ENCODE data around the gene NAA38. TPM values are rescaled to one million over a fixed set of nuclear protein-coding genes. Genes with fewer than 3 reads are reported as not detected.
A peak's percentile ranks its signal among the peaks of the same experiment; 100 is the strongest.

Gene NAA38, protein sequence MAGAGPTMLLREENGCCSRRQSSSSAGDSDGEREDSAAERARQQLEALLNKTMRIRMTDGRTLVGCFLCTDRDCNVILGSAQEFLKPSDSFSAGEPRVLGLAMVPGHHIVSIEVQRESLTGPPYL
- total RNA-seq (10 to 100 TPM; 15.8 to 40.6 (median 33.6) TPM), total RNA-seq (3.2 to 19.0 (median 12.0) reads per million in 29 experiments)
- 33.8 TPM for total RNA-seq (2013)

DNA sequence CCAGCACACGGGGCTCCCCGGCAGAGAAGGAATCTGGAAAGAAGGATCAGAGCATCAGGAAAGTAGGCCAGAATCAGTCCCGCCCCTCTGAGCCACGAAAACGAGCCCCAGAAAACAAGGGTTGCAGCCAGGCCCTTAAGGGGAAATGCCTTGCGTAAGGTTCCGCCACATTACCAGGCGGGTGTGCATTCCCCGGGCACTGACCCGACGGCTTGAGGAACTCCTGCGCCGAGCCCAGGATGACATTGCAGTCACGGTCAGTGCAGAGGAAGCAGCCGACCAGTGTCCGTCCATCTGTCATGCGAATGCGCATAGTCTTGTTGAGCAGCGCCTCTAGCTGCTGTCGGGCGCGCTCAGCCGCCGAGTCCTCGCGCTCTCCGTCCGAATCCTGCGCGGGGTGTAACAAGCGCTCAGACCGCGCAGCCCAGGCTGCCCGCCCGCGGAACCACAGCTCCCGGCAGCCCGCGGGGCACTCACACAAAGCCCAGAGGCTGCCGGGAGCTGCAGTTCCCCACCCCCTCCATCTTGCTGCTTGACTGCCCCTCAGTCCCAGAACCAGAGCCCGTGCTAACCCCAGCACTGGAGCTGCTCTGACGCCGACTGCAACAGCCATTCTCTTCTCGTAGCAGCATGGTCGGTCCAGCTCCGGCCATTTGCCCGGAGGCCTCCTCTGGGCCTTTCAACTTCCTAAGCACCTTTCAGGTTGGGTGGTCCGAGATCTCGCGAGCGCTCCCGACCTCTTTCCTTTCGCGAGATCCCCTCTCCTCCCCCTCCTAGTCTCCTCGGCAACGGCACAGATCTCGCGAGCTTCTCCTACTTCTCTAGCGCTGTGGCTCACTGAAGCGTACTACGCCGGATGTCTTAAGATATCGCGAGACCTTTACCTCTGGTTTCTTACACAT lies at the start of gene NAA38:
TSS of gene NAA38 (minus strand) at position 749 of the 902 bp plus-strand sequence. CDS start at position 653, 96 bp downstream.
- no peaks in the 10 kb centered on the region for H3K27me3 Mint-ChIP-seq
- CTCF ChIA-PET: interaction anchor here (0.5 to 1.5 kb wide), 17 partner anchors 11 to 503 kb away, joined by 3 to 9 read pairs (median 4); partner anchors contain the start of genes KDM6B (in 1 of the 2), RNF227 (in 1 of the 2), TP53 (in 1 of the 2) and WRAP53 (in 1 of the 2)
- peak; percentile 88 to 98 (median 95) for DNase-seq
- peak; percentile 83 to 90 (median 88) for ATAC-seq (replicated peaks in 1 of 4)
- Histone ChIP-seq H3K4me3 (ENCODE audit: control insufficient read depth in 1 of 2, extremely low read depth in 1 of 2, low read length in 1 of 2) (peak within 1 kb of the TSS; percentile 72 to 83), H3K27ac (ENCODE audit: low read length) (peak within 1 kb of the TSS; percentile 89), H3K27me3 (replicated peaks in 1 of 2; ENCODE audit: control insufficient read depth in 2 of 2, extremely low read depth in 1 of 2, insufficient read depth in 2 of 2, low read length in 1 of 2) (no peaks in the 10 kb centered on the region), H3K36me3 (ENCODE audit: control insufficient read depth in 2 of 2, extremely low read depth in 1 of 2, insufficient read depth in 1 of 2, low read length in 1 of 2) (peaks cover 3 to 21% of the 10 kb centered on the region in 2 donors), H3K9me3 (no peaks in the 10 kb centered on the region), H3K4me1 (ENCODE audit: control insufficient read depth in 1 of 2, extremely low read depth in 1 of 2, insufficient read depth in 2 of 2, low read length in 2 of 2) (peaks cover 12 to 40% of the 10 kb centered on the region in 2 experiments)
- no peak within 1 kb of the TSS for H3K4me3 Mint-ChIP-seq
- WGBS (ENCODE audit: insufficient coverage): under 1% methylated on average over 64 of the region's 64 CpGs
- no peaks in the 10 kb centered on the region for H3K9me3 Mint-ChIP-seq
- peaks cover under 1 to 8% (median 5%) of the 10 kb centered on the region in 3 donors for H3K4me1 Mint-ChIP-seq
- H3K27ac Mint-ChIP-seq: no peak within 1 kb of the TSS
- POLR2A ChIA-PET: interaction anchor here in 1 of 2 donors (0.5 to 1.9 kb wide), 7 partner anchors 12 to 148 kb away, joined by 3 to 11 read pairs (median 3); no protein-coding TSS in a partner anchor
- H3K36me3 Mint-ChIP-seq: peaks cover 7% of the 10 kb centered on the region

DNA sequence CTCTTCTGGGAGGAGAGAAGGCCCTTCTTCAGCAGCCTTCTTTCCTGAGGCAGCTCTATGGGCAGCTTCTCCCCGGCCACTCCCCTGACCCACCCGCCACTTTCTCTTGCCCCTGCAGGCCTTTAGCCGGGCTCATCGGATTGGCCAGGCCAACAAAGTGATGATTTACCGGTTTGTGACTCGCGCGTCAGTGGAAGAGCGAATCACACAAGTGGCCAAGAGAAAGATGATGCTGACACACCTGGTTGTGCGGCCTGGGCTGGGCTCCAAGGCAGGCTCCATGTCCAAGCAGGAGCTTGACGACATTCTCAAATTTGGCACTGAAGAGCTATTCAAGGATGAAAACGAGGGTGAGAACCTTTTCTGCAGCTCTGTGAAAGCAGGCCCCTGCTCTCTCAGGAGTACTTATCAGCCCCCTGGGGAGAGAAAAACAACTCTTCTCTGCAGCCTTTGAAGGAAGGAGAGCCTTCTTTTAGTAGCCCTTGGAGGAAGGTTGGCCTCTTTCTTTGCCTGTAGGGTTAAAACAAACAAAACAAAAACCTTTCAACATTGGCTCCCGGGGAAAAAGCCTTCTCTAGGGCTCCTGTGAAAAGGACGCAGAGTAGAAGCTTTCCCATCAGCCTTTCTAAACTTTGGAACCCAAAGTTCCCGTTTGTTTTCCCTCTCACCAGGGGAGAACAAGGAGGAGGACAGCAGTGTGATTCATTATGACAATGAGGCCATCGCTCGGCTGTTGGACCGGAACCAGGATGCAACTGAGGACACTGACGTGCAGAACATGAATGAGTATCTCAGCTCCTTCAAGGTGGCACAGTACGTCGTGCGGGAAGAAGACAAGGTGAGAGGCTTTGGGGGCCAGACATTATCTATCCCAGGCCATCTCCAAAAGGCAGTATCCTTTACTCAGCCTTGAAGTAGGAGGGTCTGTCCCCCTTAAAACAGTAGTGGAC lies 46.1 kb upstream of the NAA38 start:
- H3K4me1 ChIP-seq (ENCODE audit: control insufficient read depth in 1 of 2, extremely low read depth in 1 of 2, insufficient read depth in 2 of 2, low read length in 2 of 2): no peaks in the 10 kb centered on the region
- DNase-seq: no peak
- H3K27ac ChIP-seq (ENCODE audit: low read length): no peak overlapping the region
- POLR2A ChIA-PET: no interaction called here
- no peak overlapping the region for H3K27ac Mint-ChIP-seq
- 96% methylated on average over 17 of the region's 22 CpGs for WGBS (ENCODE audit: insufficient coverage)
- no peaks in the 10 kb centered on the region for H3K27me3 Mint-ChIP-seq
- H3K9me3 Mint-ChIP-seq: no peaks in the 10 kb centered on the region
- peaks cover 53 to 99% of the 10 kb centered on the region in 2 donors for H3K36me3 ChIP-seq (ENCODE audit: control insufficient read depth in 2 of 2, extremely low read depth in 1 of 2, insufficient read depth in 1 of 2, low read length in 1 of 2)
- ATAC-seq (replicated peaks in 1 of 4): no peak
- no peaks in the 10 kb centered on the region for H3K27me3 ChIP-seq (replicated peaks in 1 of 2; ENCODE audit: control insufficient read depth in 2 of 2, extremely low read depth in 1 of 2, insufficient read depth in 2 of 2, low read length in 1 of 2)
- peaks cover 77% of the 10 kb centered on the region for H3K36me3 Mint-ChIP-seq
- H3K4me1 Mint-ChIP-seq: no peaks in the 10 kb centered on the region
- H3K4me3 ChIP-seq (ENCODE audit: control insufficient read depth in 1 of 2, extremely low read depth in 1 of 2, low read length in 1 of 2): no peak overlapping the region
- CTCF ChIA-PET: no interaction called here
- H3K4me3 Mint-ChIP-seq: no peak overlapping the region
- no peaks in the 10 kb centered on the region for H3K9me3 ChIP-seq

DNA sequence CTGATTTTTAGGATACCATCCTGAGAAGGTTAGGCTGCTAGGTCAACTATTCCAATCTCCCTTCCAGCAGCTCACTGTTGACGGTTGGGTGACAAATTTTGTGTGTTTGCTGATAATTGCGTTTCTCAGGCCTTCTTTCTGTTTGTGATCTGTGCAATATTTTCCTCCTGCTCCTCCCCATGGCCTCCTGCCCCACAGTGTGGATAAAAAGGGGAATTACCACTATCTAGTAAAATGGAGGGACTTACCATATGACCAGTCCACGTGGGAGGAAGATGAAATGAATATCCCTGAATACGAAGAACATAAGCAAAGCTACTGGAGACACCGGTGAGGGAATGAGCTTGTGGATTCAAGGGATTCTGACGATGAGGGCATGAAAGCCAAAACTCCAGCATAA lies 40.4 kb upstream of the NAA38 start:
- peaks cover 73% of the 10 kb centered on the region for H3K36me3 Mint-ChIP-seq
- no peak overlapping the region for H3K4me3 Mint-ChIP-seq
- POLR2A ChIA-PET: no interaction called here
- no peaks in the 10 kb centered on the region for H3K9me3 Mint-ChIP-seq
- H3K27me3 Mint-ChIP-seq: no peaks in the 10 kb centered on the region
- no peaks in the 10 kb centered on the region for H3K4me1 ChIP-seq (ENCODE audit: control insufficient read depth in 1 of 2, extremely low read depth in 1 of 2, insufficient read depth in 2 of 2, low read length in 2 of 2)
- no peak overlapping the region for H3K4me3 ChIP-seq (ENCODE audit: control insufficient read depth in 1 of 2, extremely low read depth in 1 of 2, low read length in 1 of 2)
- ATAC-seq (replicated peaks in 1 of 4): peak in 2 of 4 experiments; percentile 46 to 69
- H3K9me3 ChIP-seq: no peaks in the 10 kb centered on the region
- H3K27ac Mint-ChIP-seq: peak overlapping the region; percentile 53 to 71
- no peaks in the 10 kb centered on the region for H3K27me3 ChIP-seq (replicated peaks in 1 of 2; ENCODE audit: control insufficient read depth in 2 of 2, extremely low read depth in 1 of 2, insufficient read depth in 2 of 2, low read length in 1 of 2)
- H3K4me1 Mint-ChIP-seq: peaks cover 6 to 11% (median 7%) of the 10 kb centered on the region in 3 donors
- WGBS (ENCODE audit: insufficient coverage): 84% methylated on average over 3 of the region's 6 CpGs
- no peak overlapping the region for H3K27ac ChIP-seq (ENCODE audit: low read length)
- H3K36me3 ChIP-seq (ENCODE audit: control insufficient read depth in 2 of 2, extremely low read depth in 1 of 2, insufficient read depth in 1 of 2, low read length in 1 of 2): peaks cover 33 to 92% of the 10 kb centered on the region in 2 donors
- CTCF ChIA-PET: interaction anchor here (0.6 to 1.7 kb wide), 6 partner anchors 15 to 82 kb away, joined by 3 to 4 read pairs (median 4); partner anchors contain the start of gene NAA38 (in 1 of the 2)
- peak in 7 of 35 experiments; percentile 7 to 55 (median 13) for DNase-seq

DNA sequence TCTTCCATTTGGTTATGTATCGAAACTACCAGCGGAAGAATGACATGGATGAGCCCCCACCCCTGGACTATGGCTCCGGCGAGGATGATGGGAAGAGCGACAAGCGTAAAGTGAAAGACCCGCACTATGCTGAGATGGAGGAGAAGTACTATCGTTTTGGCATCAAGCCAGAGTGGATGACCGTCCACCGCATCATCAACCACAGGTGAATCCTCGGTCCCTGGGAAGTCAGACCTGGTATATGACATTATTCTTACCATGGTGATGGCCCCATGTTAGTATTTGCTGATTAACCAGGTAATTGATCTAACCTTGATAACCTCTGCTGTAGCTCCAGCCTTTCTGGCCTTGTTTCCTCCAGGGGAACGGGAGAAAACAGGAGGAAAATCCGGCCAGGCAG lies 39.7 kb upstream of the NAA38 start:
- DNase-seq: no peak
- 97% methylated on average over 11 of the region's 13 CpGs for WGBS (ENCODE audit: insufficient coverage)
- ChIA-PET CTCF (interaction anchor here (1.0 to 1.7 kb wide), 3 partner anchors 16 to 35 kb away, joined by 3 to 4 read pairs (median 4); no protein-coding TSS in a partner anchor), POLR2A (no interaction called here)
- Histone ChIP-seq H3K4me1 (ENCODE audit: control insufficient read depth in 1 of 2, extremely low read depth in 1 of 2, insufficient read depth in 2 of 2, low read length in 2 of 2) (no peaks in the 10 kb centered on the region), H3K36me3 (ENCODE audit: control insufficient read depth in 2 of 2, extremely low read depth in 1 of 2, insufficient read depth in 1 of 2, low read length in 1 of 2) (peaks cover 29 to 88% of the 10 kb centered on the region in 2 donors), H3K27me3 (replicated peaks in 1 of 2; ENCODE audit: control insufficient read depth in 2 of 2, extremely low read depth in 1 of 2, insufficient read depth in 2 of 2, low read length in 1 of 2) (no peaks in the 10 kb centered on the region), H3K4me3 (ENCODE audit: control insufficient read depth in 1 of 2, extremely low read depth in 1 of 2, low read length in 1 of 2) (no peak overlapping the region), H3K9me3 (no peaks in the 10 kb centered on the region), H3K27ac (ENCODE audit: low read length) (no peak overlapping the region)
- H3K4me3 Mint-ChIP-seq: no peak overlapping the region
- H3K27ac Mint-ChIP-seq: peak overlapping the region in 1 of 2 donors; percentile 31
- no peaks in the 10 kb centered on the region for H3K9me3 Mint-ChIP-seq
- no peaks in the 10 kb centered on the region for H3K27me3 Mint-ChIP-seq
- peaks cover 7 to 11% (median 7%) of the 10 kb centered on the region in 3 donors for H3K4me1 Mint-ChIP-seq
- ATAC-seq (replicated peaks in 1 of 4): no peak
- H3K36me3 Mint-ChIP-seq: peaks cover 69% of the 10 kb centered on the region

DNA sequence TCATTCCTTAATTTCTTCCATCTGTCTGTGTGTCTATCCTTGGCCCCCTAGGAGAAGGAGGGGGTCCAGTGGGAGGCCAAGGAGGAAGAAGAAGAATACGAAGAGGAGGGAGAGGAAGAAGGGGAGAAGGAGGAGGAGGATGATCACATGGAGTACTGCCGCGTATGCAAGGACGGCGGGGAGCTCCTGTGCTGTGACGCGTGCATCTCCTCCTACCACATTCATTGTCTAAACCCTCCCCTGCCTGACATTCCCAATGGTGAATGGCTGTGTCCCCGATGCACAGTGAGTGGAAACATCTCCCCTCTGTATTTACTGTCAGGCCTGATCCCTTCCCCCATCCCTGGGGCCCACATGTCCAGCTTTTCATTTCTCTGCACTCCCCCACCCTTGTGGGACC lies 37.5 kb upstream of the NAA38 start:
- no peak for DNase-seq
- Mint-ChIP-seq H3K9me3 (no peaks in the 10 kb centered on the region), H3K4me1 (peaks cover 16% of the 10 kb centered on the region in 3 donors), H3K36me3 (peaks cover 68% of the 10 kb centered on the region), H3K27ac (peak overlapping the region; percentile 28 to 55), H3K4me3 (no peak overlapping the region), H3K27me3 (no peaks in the 10 kb centered on the region)
- ChIA-PET POLR2A (no interaction called here), CTCF (no interaction called here)
- Histone ChIP-seq H3K36me3 (ENCODE audit: control insufficient read depth in 2 of 2, extremely low read depth in 1 of 2, insufficient read depth in 1 of 2, low read length in 1 of 2) (peaks cover 27 to 89% of the 10 kb centered on the region in 2 donors), H3K27ac (ENCODE audit: low read length) (no peak overlapping the region), H3K9me3 (no peaks in the 10 kb centered on the region), H3K27me3 (replicated peaks in 1 of 2; ENCODE audit: control insufficient read depth in 2 of 2, extremely low read depth in 1 of 2, insufficient read depth in 2 of 2, low read length in 1 of 2) (no peaks in the 10 kb centered on the region), H3K4me3 (ENCODE audit: control insufficient read depth in 1 of 2, extremely low read depth in 1 of 2, low read length in 1 of 2) (no peak overlapping the region), H3K4me1 (ENCODE audit: control insufficient read depth in 1 of 2, extremely low read depth in 1 of 2, insufficient read depth in 2 of 2, low read length in 2 of 2) (peaks cover 0 to 2% of the 10 kb centered on the region in 2 experiments)
- WGBS (ENCODE audit: insufficient coverage): 96% methylated on average over 3 of the region's 8 CpGs
- ATAC-seq (replicated peaks in 1 of 4): no peak

Data from T-cell (primary cell).